Adipose tissue (tissue), 3 donors: ENCODE data around the gene FLAD1. TPM values are rescaled to one million over a fixed set of nuclear protein-coding genes. Genes with fewer than 3 reads are reported as not detected.

ENCODE experiments used
- H3K27ac ChIP-seq: one replicate; pipeline ENCODE4 v1.5.1; 2013; ENCODE audit warnings: low read depth, low read length
- WGBS, 3 donors: extraction: QIAGEN DNeasy Blood & Tissue Kit; methylation state at CpG; one replicate each; pipeline ENCODE4 v1.1.7; 2013; 5-methylcytosine and 5-hydroxymethylcytosine counted together
- polyA plus RNA-seq, 3 donors: library from polyadenylated mRNA; stranded (reverse); fragments of 200-250 nt; gene quantifications; one replicate each; pipeline ENCODE4 v1.2.3, GENCODE V29; 2013
- donor health status: healthy with polysubstance abuse.
- donor health status: Bipolar disorder and iron deficiency.
- donor health status: healthy.

Gene FLAD1
- polyA plus RNA-seq, 3 donors = 15.3 to 37.9 (median 21.7) TPM

- no peak overlapping the region for H3K27ac ChIP-seq
- WGBS, 3 donors = 67 to 69% (median 67%) methylated on average over 13 to 16 of the region's 16 CpGs
Measured at GRCh38 chr1:154998201-154998780, 15.1 kb downstream of the FLAD1 start.

DNA sequence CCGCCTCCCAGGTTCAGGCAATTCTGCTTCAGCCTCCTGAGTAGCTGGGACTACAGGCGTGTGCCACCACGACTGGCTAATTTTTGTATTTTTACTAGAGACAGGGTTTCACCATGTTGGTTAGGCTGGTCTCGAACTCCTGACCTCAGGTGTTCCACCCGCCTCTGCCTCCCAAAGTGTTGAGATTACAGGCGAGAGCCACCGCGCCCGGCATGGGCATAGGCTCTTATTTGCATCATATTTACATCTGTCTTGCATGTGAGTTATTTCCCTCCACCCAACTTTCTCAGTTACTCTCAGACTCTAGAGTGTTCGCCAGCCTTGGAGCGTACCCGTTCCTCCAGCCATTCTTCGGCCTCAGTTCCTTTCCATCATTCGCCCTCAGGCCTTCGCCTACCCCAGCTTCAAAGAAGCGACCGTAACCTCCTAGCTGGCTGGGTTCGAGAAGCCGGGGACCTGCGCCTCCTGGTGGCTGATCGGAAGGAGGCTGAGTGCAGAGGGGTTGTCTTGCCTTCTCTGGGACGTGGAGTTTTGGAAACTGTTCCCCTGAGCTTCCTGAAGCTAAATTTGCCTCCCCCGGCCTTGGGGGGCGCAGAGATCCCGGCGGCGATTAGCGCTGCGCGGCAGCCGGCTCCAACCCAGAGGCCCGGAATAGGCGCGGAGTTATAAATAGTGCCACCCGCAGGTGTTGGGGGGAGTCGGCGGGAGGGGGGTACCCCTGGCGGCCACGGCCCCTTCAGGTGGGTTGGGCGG, 15.8 kb downstream of the FLAD1 start:
- H3K27ac ChIP-seq = no peak overlapping the region
- 10 to 12% (median 11%) methylated on average over 38 to 40 of the region's 40 CpGs for WGBS, 3 donors

GRCh38 chr1:154999571-155000410, 16.6 kb downstream of the FLAD1 start:
- peak overlapping the region; percentile 74 for H3K27ac ChIP-seq
- 2 to 3% (median 3%) methylated on average over 45 to 50 of the region's 50 CpGs for WGBS, 3 donors

DNA sequence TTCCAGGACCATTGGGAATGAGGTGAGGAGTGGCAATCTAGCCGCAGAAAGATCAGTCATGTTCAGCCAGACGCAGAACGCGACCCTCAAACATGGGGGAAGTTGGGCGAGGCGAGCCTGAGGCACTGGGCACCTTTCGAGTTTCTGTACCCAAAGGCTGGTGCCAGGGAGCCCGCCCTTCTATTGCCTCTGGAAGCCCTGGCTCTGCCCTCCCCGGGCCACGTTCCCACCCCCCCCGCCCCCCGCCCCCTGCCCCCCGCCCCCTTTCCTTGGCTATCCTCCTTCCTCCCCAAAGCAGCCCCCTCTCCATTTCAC, 17.2 kb downstream of the FLAD1 start:
- 0% methylated on average over 8 to 13 of the region's 13 CpGs for WGBS, 3 donors
- peak overlapping the region; percentile 74 for H3K27ac ChIP-seq

DNA sequence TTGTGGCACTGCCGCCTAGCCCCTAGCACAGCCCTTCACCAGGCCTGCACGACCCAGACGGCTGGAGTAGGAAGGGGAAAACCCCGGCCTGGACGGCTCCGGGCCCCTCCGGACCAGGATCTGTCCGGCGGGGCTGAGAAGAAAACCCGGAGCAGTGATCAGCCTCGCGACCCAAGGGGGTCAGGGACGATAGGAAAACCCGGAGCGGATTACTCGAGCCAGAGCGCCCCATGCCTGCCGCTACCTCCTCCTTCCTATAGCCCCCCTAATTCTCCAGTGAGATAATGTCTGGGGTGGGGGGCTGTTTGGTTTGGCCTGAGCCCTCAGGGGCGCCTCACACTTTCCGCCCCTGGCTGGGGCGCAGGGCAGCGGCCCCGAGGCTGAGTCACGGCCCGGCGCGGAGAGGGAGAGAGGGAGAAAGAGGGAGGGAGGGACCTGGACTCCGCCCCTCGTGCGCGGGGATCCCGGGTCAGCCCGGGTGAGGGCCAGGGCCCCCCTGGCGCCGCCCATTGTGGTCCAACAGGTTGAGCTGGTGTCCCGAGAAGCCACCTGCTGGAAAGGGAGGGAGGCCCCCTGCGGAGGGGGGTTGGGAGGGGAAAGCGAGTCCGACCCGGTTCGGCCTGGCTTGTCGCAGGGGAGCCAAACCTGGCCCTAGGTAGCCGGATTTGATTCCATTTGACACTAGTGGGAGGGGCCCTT, 17.7 kb downstream of the FLAD1 start:
- WGBS, 3 donors = 0 to 1% (median 0%) methylated on average over 40 to 43 of the region's 43 CpGs
- H3K27ac ChIP-seq = peak overlapping the region; percentile 74

- WGBS, 3 donors = 0 to 1% (median 0%) methylated on average over 11 of the region's 11 CpGs
- peak overlapping the region; percentile 53 for H3K27ac ChIP-seq
Measured at GRCh38 chr1:155001425-155001674, 18.2 kb downstream of the FLAD1 start.

DNA sequence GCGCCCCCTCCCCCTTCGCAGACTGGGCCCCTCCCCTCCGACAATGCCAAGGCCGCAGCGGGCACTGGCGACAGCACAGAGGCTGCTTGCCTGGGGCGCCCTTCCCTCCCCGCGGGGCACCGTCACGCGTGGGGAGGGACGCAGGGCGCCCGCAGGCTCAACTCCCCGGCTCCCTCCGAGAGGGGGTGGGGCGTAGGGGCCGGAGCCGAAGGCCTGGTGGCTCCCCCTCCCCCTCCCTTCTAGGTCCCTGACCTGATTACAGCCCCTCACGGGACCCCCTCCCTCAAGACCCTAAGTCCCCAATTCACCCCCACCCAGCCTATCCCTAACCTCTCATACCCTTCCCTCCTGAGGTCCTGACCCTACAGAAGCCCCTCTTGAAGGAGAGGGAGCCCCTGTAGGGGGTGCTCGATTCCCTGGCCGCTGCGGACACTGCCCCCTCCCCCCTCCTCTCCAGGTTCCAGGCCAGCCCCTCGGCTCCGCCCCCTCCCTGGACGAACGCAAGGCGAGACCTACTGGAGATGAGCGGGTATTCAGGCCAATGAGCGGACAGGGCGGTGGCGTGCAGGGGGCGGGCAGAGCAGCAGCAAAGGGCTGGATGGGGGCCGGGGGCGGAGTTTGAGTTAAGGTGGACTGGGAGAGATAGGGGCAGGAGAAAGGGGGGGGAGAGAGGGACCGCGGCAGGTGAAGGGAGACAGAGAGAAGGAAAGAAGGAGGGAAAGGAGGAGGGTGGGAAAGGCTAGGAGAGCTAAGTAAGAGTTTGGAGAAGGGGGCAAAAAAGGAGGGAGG, 18.7 kb downstream of the FLAD1 start:
- 1 to 2% (median 1%) methylated on average over 29 to 38 of the region's 38 CpGs for WGBS, 3 donors
- H3K27ac ChIP-seq = peak overlapping the region; percentile 53

- 0 to 1% (median 0%) methylated on average over 24 to 34 of the region's 35 CpGs for WGBS, 3 donors
- H3K27ac ChIP-seq = peak within 1 kb of the TSS; percentile 81
Measured at GRCh38 chr1:155002464-155003226, 19.5 kb downstream of the FLAD1 start, which contains the start of gene ZBTB7B. Gene ZBTB7B, plus strand, starts transcription at chr1:155002802. Its CDS starts 11,859 bp downstream, at chr1:155014661.

DNA sequence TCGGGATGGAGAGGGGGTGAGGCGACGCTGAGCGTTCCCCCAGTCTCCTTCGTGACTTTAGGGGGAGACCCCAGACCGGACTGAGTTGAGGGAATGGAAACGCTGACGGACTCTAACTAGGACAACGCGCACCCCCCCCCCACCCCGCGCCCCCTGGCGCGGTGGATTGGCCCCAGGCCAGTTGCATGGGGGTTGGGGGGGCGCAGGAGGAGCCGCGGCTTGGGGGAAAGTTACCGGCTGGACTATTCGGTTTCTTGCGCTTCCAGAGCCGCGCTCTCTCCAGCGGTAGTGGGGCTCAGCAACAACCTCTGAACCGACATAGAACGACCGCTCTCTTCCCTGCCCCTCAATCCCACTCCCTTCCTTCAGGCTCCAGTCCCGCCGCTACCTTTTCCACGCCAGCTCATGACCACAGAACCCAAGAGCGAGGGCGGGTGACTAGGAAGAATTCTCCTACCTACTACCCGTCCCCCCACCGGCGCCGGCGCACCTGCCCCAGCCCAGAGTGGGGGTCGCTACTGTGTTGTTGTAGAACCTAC, 20.2 kb downstream of the FLAD1 start:
- 0 to 1% (median 0%) methylated on average over 37 of the region's 37 CpGs for WGBS, 3 donors
- H3K27ac ChIP-seq = peak overlapping the region; percentile 81

GRCh38 chr1:155003766-155004351, 20.7 kb downstream of the FLAD1 start:
- WGBS, 3 donors = 1 to 2% (median 2%) methylated on average over 29 to 34 of the region's 34 CpGs
- H3K27ac ChIP-seq = peak overlapping the region; percentile 81

DNA sequence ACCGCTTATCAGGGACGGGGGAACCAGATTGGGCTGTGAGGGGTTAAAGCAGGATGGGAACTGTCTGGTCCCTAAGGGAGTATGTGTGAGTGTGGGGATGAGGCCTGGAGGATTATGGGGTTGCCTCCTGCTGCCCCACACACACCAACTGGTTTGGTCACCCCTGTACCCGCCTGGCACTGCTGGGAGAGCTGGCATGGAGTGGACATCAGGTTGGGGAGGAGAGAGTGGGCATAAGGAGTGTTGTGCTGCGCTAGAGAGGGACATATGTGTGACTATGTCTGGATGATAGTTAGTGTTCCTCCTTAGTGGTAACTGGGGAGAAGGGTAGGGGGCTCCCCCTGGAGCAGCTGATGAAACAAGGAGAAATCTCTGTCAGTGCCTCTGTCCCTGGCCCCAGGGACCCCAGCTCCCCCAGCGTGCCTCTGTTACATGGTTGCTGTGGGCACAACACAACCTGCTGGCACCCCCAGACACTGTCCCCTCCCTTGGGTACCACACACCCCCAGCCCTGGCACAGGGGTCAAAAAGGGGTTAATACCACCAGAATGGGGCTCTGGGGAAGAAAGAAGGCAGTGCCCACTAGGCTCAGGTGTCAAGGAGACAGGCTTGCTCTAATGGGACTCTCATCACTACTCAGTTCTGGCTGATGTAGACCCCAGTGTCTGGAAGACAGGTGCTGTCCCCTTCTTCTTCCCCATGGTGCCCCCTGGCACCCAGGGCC, 21.4 kb downstream of the FLAD1 start:
- WGBS, 3 donors = 23 to 41% (median 28%) methylated on average over 5 of the region's 5 CpGs
- peak overlapping the region; percentile 81 for H3K27ac ChIP-seq

DNA sequence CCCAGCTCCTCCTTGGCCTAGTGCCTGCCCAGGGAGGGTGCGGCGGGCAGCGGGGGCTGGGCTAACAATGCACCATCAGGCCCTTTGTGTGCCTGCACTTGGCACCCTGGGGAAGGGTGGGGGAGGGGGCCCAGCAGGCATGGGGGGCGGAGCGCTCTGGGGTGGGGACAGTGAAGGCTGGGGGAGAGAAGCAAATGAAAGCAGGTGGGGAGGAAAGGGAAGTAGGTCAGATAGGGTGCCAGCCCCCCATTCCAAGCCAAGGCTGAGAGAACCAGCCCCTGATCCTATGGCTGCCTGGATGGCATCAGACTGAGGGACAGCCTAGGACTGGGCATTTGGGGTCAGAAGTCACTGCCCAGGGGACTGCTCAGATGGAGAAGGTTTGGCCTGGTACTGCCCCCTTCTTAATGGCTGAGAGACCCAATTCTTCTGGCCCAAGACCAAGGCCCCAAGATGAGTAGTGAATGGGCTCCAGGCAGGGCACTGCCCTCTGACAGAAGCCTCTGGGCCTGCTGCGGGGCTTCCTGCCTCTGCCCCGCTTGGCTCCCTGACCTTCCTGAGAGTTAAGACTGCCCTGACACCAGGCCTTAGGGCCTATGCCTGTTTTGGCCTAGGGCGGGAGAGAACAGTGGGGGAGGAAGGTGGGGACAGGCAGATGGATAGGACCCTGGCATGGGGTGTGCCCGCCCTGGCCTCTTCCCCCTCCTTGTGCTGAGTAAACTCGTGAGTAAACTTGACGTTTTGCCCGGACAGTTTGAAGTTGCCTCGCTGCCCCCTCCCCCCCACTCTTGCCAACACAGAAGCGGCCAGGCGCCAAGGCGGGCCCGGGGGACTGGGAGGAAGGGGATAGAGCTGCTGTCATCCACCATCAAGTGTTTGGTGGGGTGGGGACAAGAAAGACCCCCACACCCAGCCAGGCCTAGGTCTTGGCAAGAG, 22.2 kb downstream of the FLAD1 start:
- 11 to 38% (median 38%) methylated on average over 16 to 17 of the region's 17 CpGs for WGBS, 3 donors
- peak overlapping the region; percentile 48 for H3K27ac ChIP-seq

DNA sequence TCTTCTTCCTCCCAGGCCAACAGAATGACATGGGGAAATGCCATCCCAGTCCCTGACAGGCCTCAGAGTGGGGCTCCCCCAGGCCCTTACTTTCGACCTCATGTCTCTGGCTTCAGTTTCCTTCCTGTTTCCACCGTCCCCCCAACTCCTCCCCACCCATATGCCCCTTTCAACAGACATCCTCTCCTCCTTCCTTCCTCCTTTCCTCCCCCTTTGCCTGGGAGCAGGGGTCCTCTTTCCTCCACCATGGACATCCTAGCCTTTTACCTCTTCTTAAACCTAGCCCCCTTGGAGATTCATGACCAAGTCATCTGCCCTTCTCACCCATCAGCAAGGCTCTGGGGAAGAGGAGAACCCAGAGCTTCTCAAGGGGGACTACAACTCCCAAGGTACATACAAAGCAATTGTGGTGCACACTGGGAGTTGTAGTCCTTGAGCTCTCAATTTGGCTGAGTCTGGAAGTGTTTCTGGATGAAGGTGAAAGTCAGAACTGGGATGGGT, 23.5 kb downstream of the FLAD1 start:
- WGBS, 3 donors = 16 to 61% (median 22%) methylated on average over 2 of the region's 2 CpGs
- H3K27ac ChIP-seq = peak overlapping the region; percentile 9

DNA sequence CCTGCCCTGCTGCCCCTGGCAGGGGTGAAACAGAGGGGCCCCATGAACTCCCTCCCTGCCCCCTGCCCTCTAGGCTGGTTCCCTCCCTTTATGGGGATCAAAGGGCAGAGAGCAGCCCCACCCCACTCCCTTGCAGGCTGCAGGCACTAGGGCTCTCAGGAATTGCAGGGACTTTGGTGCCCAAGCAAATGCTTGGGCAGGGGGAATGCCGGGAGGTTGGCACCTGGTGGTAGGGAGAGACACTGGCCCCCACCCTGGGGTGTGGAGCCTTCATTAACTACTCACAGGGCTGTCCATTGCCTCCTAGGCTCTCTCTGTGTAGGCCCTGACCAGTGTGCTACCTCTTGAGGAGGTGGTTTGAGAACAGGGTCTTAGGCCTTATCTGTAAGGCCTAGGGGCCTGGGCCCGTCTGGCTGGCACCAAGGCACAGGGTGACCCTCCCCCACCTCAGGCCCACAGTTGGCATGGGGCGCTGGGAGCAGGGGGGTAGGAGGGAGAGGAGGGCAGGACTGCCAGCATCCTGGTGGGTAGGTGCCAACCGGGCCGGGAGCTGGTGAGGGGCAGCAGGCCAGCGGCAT, 24.2 kb downstream of the FLAD1 start:
- 22 to 58% (median 45%) methylated on average over 6 of the region's 6 CpGs for WGBS, 3 donors
- peak overlapping the region; percentile 16 for H3K27ac ChIP-seq
